Esophagus squamous epithelium (tissue), 4 donors: ENCODE data around the gene SPTAN1.

ENCODE experiments used
- CTCF ChIP-seq, 6 experiments: fragments of 450-650 bp in 4 of 6; fragments of 200-600 bp in 2 of 6; sonication (generic) in 2 of 6; IDR thresholded peaks; one replicate each; pipeline ENCODE4 v1.5.1; 2016 to 2019; ENCODE audit warnings: antibody characterized with exemption in 6 of 6, mild to moderate bottlenecking in 4 of 6, moderate library complexity in 4 of 6
- POLR2A ChIP-seq, 4 donors: fragments of 450-650 bp; IDR thresholded peaks; one replicate each; pipeline ENCODE4 v1.6.1; 2017; ENCODE audit warnings: antibody characterized with exemption in 4 of 4, mild to moderate bottlenecking in 4 of 4, moderate library complexity in 3 of 4

GRCh38 chr9:128550226-128550625 lies 2.2 kb upstream of the SPTAN1 start:
- no peak for TF ChIP-seq CTCF (IDR thresholded peaks at IDR 0.05)
- no peak for TF ChIP-seq POLR2A (IDR thresholded peaks at IDR 0.05)
